ENCODE measurements around the gene BTG2. TPM values are rescaled to one million over a fixed set of nuclear protein-coding genes. Genes with fewer than 3 reads are reported as not detected.

The BTG2 gene
- total and polyA plus RNA-seq, 3 experiments from 2014 or later: 97.8 to 138 (median 102) TPM

- H3K27me3 ChIP-seq (ENCODE audit: insufficient read depth, low read length, poor library complexity, severe bottlenecking): no peaks in the 10 kb centered on the region
- H3K27ac Mint-ChIP-seq: peak overlapping the region; percentile 93 to 99 (median 98)
- peaks cover 78% of the 10 kb centered on the region for H3K4me1 ChIP-seq (ENCODE audit: insufficient read depth, low read length)
- no peak overlapping the region for H3K27ac ChIP-seq (ENCODE audit: low read depth, low read length)
- peaks cover 80 to 83% (median 81%) of the 10 kb centered on the region in 3 donors for H3K4me1 Mint-ChIP-seq
- peak overlapping the region; percentile 24 to 94 (median 80) for H3K4me3 Mint-ChIP-seq
- no peaks in the 10 kb centered on the region for H3K9me3 Mint-ChIP-seq
- H3K9me3 ChIP-seq (ENCODE audit: low read length): no peaks in the 10 kb centered on the region
- H3K36me3 ChIP-seq (ENCODE audit: insufficient read depth, low read length): no peaks in the 10 kb centered on the region
- DNase-seq: no peak
- ChIA-PET CTCF (interaction anchor here (1.0 to 9.3 kb wide), 8 partner anchors 13 to 56 kb away, joined by 3 to 166 read pairs (median 47); partner anchors contain the start of gene BTG2), POLR2A (interaction anchor here (0.6 to 9.8 kb wide), 6 partner anchors 10 to 53 kb away, joined by 4 to 261 read pairs (median 10); partner anchors contain the start of gene BTG2)
- H3K27me3 Mint-ChIP-seq: peaks cover 0 to 4% of the 10 kb centered on the region in 2 donors
- peaks cover 0 to 1% (median 0%) of the 10 kb centered on the region in 3 donors for H3K36me3 Mint-ChIP-seq
- peak overlapping the region; percentile 15 for H3K4me3 ChIP-seq (ENCODE audit: low read length)
These were observed 20.2 kb downstream of the BTG2 start for GRCh38 chr1:203325418-203326091.

GRCh38 chr1:203326830-203327683 lies 21.7 kb downstream of the BTG2 start:
- Mint-ChIP-seq H3K9me3 (no peaks in the 10 kb centered on the region), H3K4me3 (peak overlapping the region; percentile 77 to 90 (median 80)), H3K4me1 (peaks cover 65 to 68% (median 66%) of the 10 kb centered on the region in 3 donors), H3K27ac (peak overlapping the region; percentile 93 to 99 (median 98)), H3K36me3 (peaks cover 0 to 1% (median 0%) of the 10 kb centered on the region in 3 donors), H3K27me3 (peaks cover 0 to 3% of the 10 kb centered on the region in 2 donors)
- ChIA-PET CTCF (interaction anchor here (0.7 to 9.3 kb wide), 14 partner anchors 11 to 379 kb away, joined by 3 to 166 read pairs (median 8); partner anchors contain the start of gene BTG2), POLR2A (interaction anchor here (0.6 to 9.8 kb wide), 12 partner anchors 9 to 60 kb away, joined by 3 to 261 read pairs (median 4); partner anchors contain the start of gene BTG2)
- H3K4me3 ChIP-seq (ENCODE audit: low read length): peak overlapping the region; percentile 78
- H3K36me3 ChIP-seq (ENCODE audit: insufficient read depth, low read length): no peaks in the 10 kb centered on the region
- H3K27me3 ChIP-seq (ENCODE audit: insufficient read depth, low read length, poor library complexity, severe bottlenecking): no peaks in the 10 kb centered on the region
- H3K9me3 ChIP-seq (ENCODE audit: low read length): no peaks in the 10 kb centered on the region
- H3K27ac ChIP-seq (ENCODE audit: low read depth, low read length): peak overlapping the region; percentile 90
- DNase-seq: peak; percentile 91 to 97 (median 95)
- peaks cover 63% of the 10 kb centered on the region for H3K4me1 ChIP-seq (ENCODE audit: insufficient read depth, low read length)

DNA sequence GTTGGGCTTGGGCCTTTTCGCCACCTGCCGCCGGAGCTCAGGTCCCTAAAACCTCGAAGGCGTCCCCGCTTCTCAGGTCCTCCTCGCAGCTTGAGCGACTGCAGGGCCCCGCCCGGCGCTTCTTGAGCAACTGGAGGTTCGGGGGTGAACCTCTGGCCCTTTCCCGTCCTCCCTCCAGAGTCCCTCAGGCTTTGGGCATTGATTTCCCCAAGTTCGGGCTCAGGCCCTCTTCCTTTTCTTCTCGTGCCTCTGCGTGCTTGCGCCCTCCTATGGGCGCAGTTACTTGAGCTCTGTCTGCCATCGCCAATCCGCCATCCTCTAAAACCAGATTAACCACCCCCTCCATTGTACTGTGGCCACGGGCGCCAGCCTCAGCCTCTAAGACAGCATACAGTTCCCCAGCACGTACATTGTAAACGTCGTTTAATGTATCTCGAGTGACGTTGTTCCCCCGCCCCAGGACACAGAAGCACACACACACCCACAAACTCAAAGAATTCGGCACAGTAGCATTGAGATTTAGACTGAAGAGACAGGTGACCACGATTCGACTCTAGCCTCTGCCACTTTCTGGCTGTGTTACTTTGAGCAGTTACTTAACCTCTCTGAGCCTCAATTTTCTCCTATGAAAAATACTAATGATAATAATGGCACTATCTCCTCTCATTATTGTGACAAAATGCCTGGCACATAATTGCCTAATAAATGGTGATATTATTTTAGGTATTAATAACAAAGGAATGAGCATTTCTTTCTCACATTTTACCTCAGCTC lies 22.6 kb downstream of the BTG2 start:
- ChIA-PET POLR2A (interaction anchor here (0.6 to 9.8 kb wide), 11 partner anchors 8 to 61 kb away, joined by 3 to 261 read pairs (median 5); partner anchors contain the start of gene BTG2), CTCF (interaction anchor here (0.7 to 9.3 kb wide), 13 partner anchors 11 to 378 kb away, joined by 3 to 166 read pairs (median 8); partner anchors contain the start of gene BTG2)
- H3K4me3 Mint-ChIP-seq: peak overlapping the region; percentile 77 to 90 (median 80)
- Histone ChIP-seq H3K4me3 (ENCODE audit: low read length) (peak overlapping the region; percentile 51), H3K36me3 (ENCODE audit: insufficient read depth, low read length) (no peaks in the 10 kb centered on the region), H3K4me1 (ENCODE audit: insufficient read depth, low read length) (peaks cover 55% of the 10 kb centered on the region), H3K9me3 (ENCODE audit: low read length) (no peaks in the 10 kb centered on the region), H3K27me3 (ENCODE audit: insufficient read depth, low read length, poor library complexity, severe bottlenecking) (no peaks in the 10 kb centered on the region), H3K27ac (ENCODE audit: low read depth, low read length) (peak overlapping the region; percentile 90)
- peaks cover 0 to 1% (median 0%) of the 10 kb centered on the region in 3 donors for H3K36me3 Mint-ChIP-seq
- peak; percentile 64 to 91 (median 89) for DNase-seq
- H3K27me3 Mint-ChIP-seq: peaks cover 0 to 3% of the 10 kb centered on the region in 2 donors
- peak overlapping the region; percentile 93 to 99 (median 98) for H3K27ac Mint-ChIP-seq
- no peaks in the 10 kb centered on the region for H3K9me3 Mint-ChIP-seq
- H3K4me1 Mint-ChIP-seq: peaks cover 57 to 60% (median 58%) of the 10 kb centered on the region in 3 donors

GRCh38 chr1:203328714-203329122 lies 23.4 kb downstream of the BTG2 start:
- peaks cover 0 to 1% (median 0%) of the 10 kb centered on the region in 3 donors for H3K36me3 Mint-ChIP-seq

DNA sequence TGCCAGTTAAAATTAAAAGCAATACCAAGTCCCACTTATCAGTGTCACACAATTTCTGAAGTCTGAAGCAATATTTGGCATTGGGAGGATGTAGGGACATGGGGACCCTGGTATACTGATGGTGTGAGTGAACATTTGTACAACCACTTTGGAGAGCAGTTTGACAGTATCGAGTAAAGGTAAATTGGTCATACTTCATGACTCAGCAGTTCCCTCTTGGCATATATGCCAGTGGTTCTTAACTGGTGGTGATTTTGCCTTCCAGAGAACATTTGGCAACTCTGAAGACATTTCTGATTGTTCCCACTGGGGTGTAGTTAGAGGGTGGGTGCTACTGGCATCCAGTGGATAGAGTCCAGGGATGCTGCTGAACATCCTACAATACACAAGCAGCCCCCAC lies 25.9 kb downstream of the BTG2 start:
- peaks cover 32% of the 10 kb centered on the region for H3K4me1 ChIP-seq (ENCODE audit: insufficient read depth, low read length)
- no peak overlapping the region for H3K27ac ChIP-seq (ENCODE audit: low read depth, low read length)
- no peaks in the 10 kb centered on the region for H3K36me3 ChIP-seq (ENCODE audit: insufficient read depth, low read length)
- no peaks in the 10 kb centered on the region for H3K27me3 ChIP-seq (ENCODE audit: insufficient read depth, low read length, poor library complexity, severe bottlenecking)
- Mint-ChIP-seq H3K4me3 (no peak overlapping the region), H3K9me3 (no peaks in the 10 kb centered on the region), H3K27ac (no peak overlapping the region), H3K36me3 (peaks cover 0 to 1% (median 0%) of the 10 kb centered on the region in 3 donors), H3K27me3 (peaks cover 0 to 1% of the 10 kb centered on the region in 2 donors), H3K4me1 (peaks cover 34 to 36% (median 35%) of the 10 kb centered on the region in 3 donors)
- POLR2A ChIA-PET: interaction anchor here (1.1 kb wide), 1 partner anchor 42 kb away, joined by 4 read pairs; no protein-coding TSS in a partner anchor
- H3K4me3 ChIP-seq (ENCODE audit: low read length): no peak overlapping the region
- H3K9me3 ChIP-seq (ENCODE audit: low read length): no peaks in the 10 kb centered on the region
- DNase-seq: no peak
- CTCF ChIA-PET: interaction anchor here (1.1 to 16.9 kb wide), 2 partner anchors 50 to 57 kb away, joined by 3 to 775 read pairs; no protein-coding TSS in a partner anchor

More at GRCh38 chr1:203328714-203329122, 23.4 kb downstream of the BTG2 start:
- peaks cover 48 to 51% (median 50%) of the 10 kb centered on the region in 3 donors for H3K4me1 Mint-ChIP-seq
- peak in 1 of 5 donors; percentile 37 for DNase-seq
- peaks cover 0 to 3% of the 10 kb centered on the region in 2 donors for H3K27me3 Mint-ChIP-seq
- Histone ChIP-seq H3K27ac (ENCODE audit: low read depth, low read length) (no peak overlapping the region), H3K9me3 (ENCODE audit: low read length) (no peaks in the 10 kb centered on the region), H3K4me3 (ENCODE audit: low read length) (no peak overlapping the region), H3K27me3 (ENCODE audit: insufficient read depth, low read length, poor library complexity, severe bottlenecking) (no peaks in the 10 kb centered on the region), H3K36me3 (ENCODE audit: insufficient read depth, low read length) (no peaks in the 10 kb centered on the region), H3K4me1 (ENCODE audit: insufficient read depth, low read length) (peaks cover 47% of the 10 kb centered on the region)
- peak overlapping the region in 2 of 7 donors; percentile 36 to 78 for H3K4me3 Mint-ChIP-seq
- ChIA-PET POLR2A (interaction anchor here (1.8 to 9.8 kb wide), 3 partner anchors 9 to 40 kb away, joined by 16 to 261 read pairs (median 140); partner anchors contain the start of gene BTG2), CTCF (interaction anchor here (2.7 to 6.2 kb wide), 3 partner anchors 21 to 59 kb away, joined by 9 to 126 read pairs (median 116); partner anchors contain the start of gene BTG2)
- peak overlapping the region; percentile 87 to 99 (median 98) for H3K27ac Mint-ChIP-seq
- no peaks in the 10 kb centered on the region for H3K9me3 Mint-ChIP-seq

DNA sequence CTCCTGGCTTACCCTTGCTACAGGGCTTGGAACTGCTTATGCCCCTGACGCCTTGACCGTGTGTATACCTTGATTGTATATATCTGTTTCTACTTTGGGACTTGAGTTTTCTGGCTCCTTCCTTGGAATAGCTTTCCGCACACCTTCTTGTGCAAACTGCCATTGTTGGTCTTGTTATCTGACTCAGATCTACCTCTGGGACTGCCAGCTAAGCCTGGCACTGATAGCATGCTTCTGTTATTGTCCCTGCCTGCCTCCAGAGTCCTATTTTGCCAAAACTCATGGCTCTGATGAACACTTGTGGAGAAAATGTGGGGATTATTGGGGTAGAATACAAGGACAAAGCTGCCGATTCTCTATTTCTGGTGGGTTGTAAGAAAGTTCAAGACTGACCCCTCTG lies 30.2 kb downstream of the BTG2 start:
- POLR2A ChIA-PET: interaction anchor here (1.0 to 1.9 kb wide), 6 partner anchors 9 to 61 kb away, joined by 3 to 10 read pairs (median 4); no protein-coding TSS in a partner anchor

More for the DNA sequence above, 30.2 kb downstream of the BTG2 start:
- no peak overlapping the region for H3K4me3 ChIP-seq (ENCODE audit: low read length)
- H3K4me1 ChIP-seq (ENCODE audit: insufficient read depth, low read length): peaks cover 19% of the 10 kb centered on the region
- Mint-ChIP-seq H3K4me3 (peak overlapping the region in 2 of 7 donors; percentile 15 to 40), H3K36me3 (no peaks in the 10 kb centered on the region), H3K27me3 (peaks cover 5 to 8% of the 10 kb centered on the region in 2 donors), H3K27ac (peak overlapping the region in 6 of 8 donors; percentile 1 to 76 (median 48)), H3K4me1 (peaks cover 18 to 31% (median 31%) of the 10 kb centered on the region in 3 donors), H3K9me3 (no peaks in the 10 kb centered on the region)
- peaks cover under 1% of the 10 kb centered on the region for H3K27me3 ChIP-seq (ENCODE audit: insufficient read depth, low read length, poor library complexity, severe bottlenecking)
- H3K27ac ChIP-seq (ENCODE audit: low read depth, low read length): no peak overlapping the region
- no peaks in the 10 kb centered on the region for H3K36me3 ChIP-seq (ENCODE audit: insufficient read depth, low read length)
- no peaks in the 10 kb centered on the region for H3K9me3 ChIP-seq (ENCODE audit: low read length)
- CTCF ChIA-PET: interaction anchor here (1.0 to 16.9 kb wide), 6 partner anchors 12 to 153 kb away, joined by 3 to 775 read pairs (median 51); partner anchors contain the start of gene BTG2
- DNase-seq: no peak
